ENCODE measurements around the gene C1orf87. TPM values are rescaled to one million over a fixed set of nuclear protein-coding genes. Genes with fewer than 3 reads are reported as not detected.

C1orf87 gene
- polyA plus RNA-seq, 3 donors = 0.06 TPM; not detected in 2

GRCh38 chr1:60068393-60069045 lies 5.1 kb downstream of the C1orf87 start:
- WGBS, 3 donors = 61 to 84% (median 81%) methylated on average over 1 of the region's 1 CpG
- no peak overlapping the region for H3K27ac ChIP-seq (ENCODE audit: low read depth, low read length)

GRCh38 chr1:60066001-60066400 lies 7.6 kb downstream of the C1orf87 start:
- WGBS, 3 donors = 75 to 95% (median 79%) methylated on average over 1 of the region's 1 CpG
- no peak overlapping the region for H3K27ac ChIP-seq (ENCODE audit: low read depth, low read length)

- WGBS, 3 donors = 75 to 95% (median 84%) methylated on average over 2 of the region's 2 CpGs
- no peak overlapping the region for H3K27ac ChIP-seq (ENCODE audit: low read depth, low read length)
These were observed 8.4 kb downstream of the C1orf87 start for GRCh38 chr1:60065199-60065598.

GRCh38 chr1:60063561-60063960 lies 10.0 kb downstream of the C1orf87 start:
- H3K27ac ChIP-seq (ENCODE audit: low read depth, low read length) = no peak overlapping the region
- 83 to 89% (median 83%) methylated on average over 4 of the region's 4 CpGs for WGBS, 3 donors

GRCh38 chr1:60059468-60059867 lies 14.1 kb downstream of the C1orf87 start:
- WGBS, 3 donors = 80 to 88% (median 85%) methylated on average over 7 of the region's 7 CpGs
- no peak overlapping the region for H3K27ac ChIP-seq (ENCODE audit: low read depth, low read length)

GRCh38 chr1:60055336-60055735 lies 18.2 kb downstream of the C1orf87 start:
- H3K27ac ChIP-seq (ENCODE audit: low read depth, low read length) = no peak overlapping the region

GRCh38 chr1:60054374-60054773 lies 19.2 kb downstream of the C1orf87 start:
- H3K27ac ChIP-seq (ENCODE audit: low read depth, low read length) = no peak overlapping the region

GRCh38 chr1:60052601-60053000 lies 21.0 kb downstream of the C1orf87 start:
- WGBS, 3 donors = 74 to 75% (median 74%) methylated on average over 9 of the region's 9 CpGs
- H3K27ac ChIP-seq (ENCODE audit: low read depth, low read length) = no peak overlapping the region

- WGBS, 3 donors = 85 to 92% (median 89%) methylated on average over 1 of the region's 1 CpG
- no peak overlapping the region for H3K27ac ChIP-seq (ENCODE audit: low read depth, low read length)
These were observed 22.4 kb downstream of the C1orf87 start for GRCh38 chr1:60051191-60051590.

- no peak overlapping the region for H3K27ac ChIP-seq (ENCODE audit: low read depth, low read length)
These were observed 24.4 kb downstream of the C1orf87 start for GRCh38 chr1:60049188-60049587.

- H3K27ac ChIP-seq (ENCODE audit: low read depth, low read length) = no peak overlapping the region
These were observed 28.7 kb downstream of the C1orf87 start for GRCh38 chr1:60044881-60045280.

- H3K27ac ChIP-seq (ENCODE audit: low read depth, low read length) = no peak overlapping the region
- 65 to 69% (median 66%) methylated on average over 2 of the region's 2 CpGs for whole genome bisulfite sequencing, 3 donors
These were observed 31.8 kb downstream of the C1orf87 start for GRCh38 chr1:60041783-60042182.

GRCh38 chr1:60037669-60038068 lies 35.9 kb downstream of the C1orf87 start:
- no peak overlapping the region for H3K27ac ChIP-seq (ENCODE audit: low read depth, low read length)
- WGBS, 3 donors = 86 to 97% (median 88%) methylated on average over 1 of the region's 1 CpG

GRCh38 chr1:60036856-60037460 lies 36.6 kb downstream of the C1orf87 start:
- WGBS, 3 donors = 71 to 83% (median 72%) methylated on average over 6 of the region's 6 CpGs
- no peak overlapping the region for H3K27ac ChIP-seq (ENCODE audit: low read depth, low read length)

- no peak overlapping the region for H3K27ac ChIP-seq (ENCODE audit: low read depth, low read length)
- 45 to 96% (median 69%) methylated on average over 2 of the region's 2 CpGs for WGBS, 3 donors
These were observed 37.6 kb downstream of the C1orf87 start for GRCh38 chr1:60035921-60036320.

- 73 to 89% (median 73%) methylated on average over 2 of the region's 2 CpGs for WGBS, 3 donors
- no peak overlapping the region for H3K27ac ChIP-seq (ENCODE audit: low read depth, low read length)
These were observed 38.6 kb downstream of the C1orf87 start for GRCh38 chr1:60034999-60035398.

- 90 to 96% (median 91%) methylated on average over 1 of the region's 1 CpG for WGBS, 3 donors
- H3K27ac ChIP-seq (ENCODE audit: low read depth, low read length) = no peak overlapping the region
These were observed 40.5 kb downstream of the C1orf87 start for GRCh38 chr1:60033066-60033465.

- H3K27ac ChIP-seq (ENCODE audit: low read depth, low read length) = no peak overlapping the region
- 72 to 75% (median 73%) methylated on average over 3 of the region's 3 CpGs for WGBS, 3 donors
These were observed 42.4 kb downstream of the C1orf87 start for GRCh38 chr1:60031146-60031545.

GRCh38 chr1:60025552-60025951 lies 48.0 kb downstream of the C1orf87 start:
- no peak overlapping the region for H3K27ac ChIP-seq (ENCODE audit: low read depth, low read length)

- 77 to 79% (median 79%) methylated on average over 4 of the region's 4 CpGs for WGBS, 3 donors
- H3K27ac ChIP-seq (ENCODE audit: low read depth, low read length) = no peak overlapping the region
These were observed 55.9 kb downstream of the C1orf87 start for GRCh38 chr1:60017508-60018205.
